IgD-negative memory B cell (primary cell): ENCODE data around the gene GJB2. TPM values are rescaled to one million over a fixed set of nuclear protein-coding genes. Genes with fewer than 3 reads are reported as not detected.

Experiments used
- H3K27ac Mint-ChIP-seq, 3 donors: one replicate each; pipeline ENCODE4 v1.8.0; 2020 to 2022; ENCODE audit warnings: mild to moderate bottlenecking in 3 of 3, mixed read lengths in 3 of 3, moderate library complexity in 1 of 3
- H3K27me3 Mint-ChIP-seq: one replicate; pipeline ENCODE4 v1.8.0; 2021; ENCODE audit warnings: mixed read lengths
- H3K36me3 Mint-ChIP-seq: one replicate; pipeline ENCODE4 v1.8.0; 2020; ENCODE audit warnings: mild to moderate bottlenecking, mixed read lengths
- H3K4me1 Mint-ChIP-seq, 3 donors: one replicate each; pipeline ENCODE4 v1.8.0; 2020 to 2022; ENCODE audit warnings: mixed read lengths in 3 of 3, mild to moderate bottlenecking in 1 of 3
- H3K4me3 Mint-ChIP-seq, 4 donors: one replicate each; pipeline ENCODE4 v1.8.0; 2020 to 2022; ENCODE audit warnings: mild to moderate bottlenecking in 4 of 4, mixed read lengths in 4 of 4, moderate library complexity in 3 of 4
- H3K9me3 Mint-ChIP-seq, 3 donors: one replicate each; pipeline ENCODE4 v1.8.0; 2020 to 2021; ENCODE audit warnings: mixed read lengths in 3 of 3, mild to moderate bottlenecking in 1 of 3
- polyA plus RNA-seq: library from polyadenylated mRNA; unstranded; fragments of 300-500 nt; fragmentation: Illumina TruSeq; gene quantifications from one replicate; pipeline ENCODE4 v1.2.3, GENCODE V29; 2021

The GJB2 gene
- not detected for polyA plus RNA-seq

DNA sequence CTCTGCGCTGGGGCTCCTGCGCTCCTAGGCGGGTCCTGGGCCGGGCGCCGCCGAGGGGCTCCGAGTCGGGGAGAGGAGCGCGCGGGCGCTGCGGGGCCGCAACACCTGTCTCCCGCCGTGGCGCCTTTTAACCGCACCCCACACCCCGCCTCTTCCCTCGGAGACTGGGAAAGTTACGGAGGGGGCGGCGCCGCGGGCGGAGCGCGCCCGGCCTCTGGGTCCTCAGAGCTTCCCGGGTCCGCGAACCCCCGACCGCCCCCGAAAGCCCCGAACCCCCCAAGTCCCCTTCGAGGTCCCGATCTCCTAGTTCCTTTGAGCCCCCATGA, at the start of gene GJB2:
Gene GJB2, minus strand, starts transcription at position 103 of the 326 bp plus-strand sequence. CDS start 3,357 bp downstream, outside the sequence.
- Mint-ChIP-seq H3K9me3 (no peaks in the 10 kb centered on the region), H3K36me3 (peaks cover 4% of the 10 kb centered on the region), H3K4me1 (peaks cover 8 to 19% (median 11%) of the 10 kb centered on the region in 3 donors), H3K4me3 (peak within 1 kb of the TSS; percentile 69 to 92 (median 83)), H3K27ac (peak within 1 kb of the TSS in 2 of 3 donors; percentile 17 to 74), H3K27me3 (peaks cover 47% of the 10 kb centered on the region)

DNA sequence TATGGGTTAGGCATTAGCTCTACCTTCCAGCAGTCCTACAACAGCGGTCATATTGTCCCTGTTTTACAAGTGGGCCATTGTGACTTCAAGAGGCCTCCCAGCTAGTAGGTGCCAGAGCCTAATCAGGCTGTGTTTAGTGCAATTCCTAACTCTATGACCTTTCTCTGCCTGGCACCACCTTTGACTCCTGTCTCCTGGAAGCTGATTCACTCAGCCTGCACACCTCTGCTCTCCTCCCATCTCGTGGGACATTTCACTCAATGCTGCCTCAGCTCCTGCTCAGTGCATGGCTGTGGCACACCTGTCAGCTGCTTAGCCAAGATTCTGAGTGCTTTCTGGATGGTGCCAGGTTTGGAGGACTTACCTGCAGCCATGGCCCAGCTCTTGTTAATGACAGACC, 48.9 kb upstream of the GJB2 start:
- H3K36me3 Mint-ChIP-seq: no peaks in the 10 kb centered on the region
- no peak overlapping the region for H3K27ac Mint-ChIP-seq
- no peak overlapping the region for H3K4me3 Mint-ChIP-seq
- H3K27me3 Mint-ChIP-seq: peaks cover 8% of the 10 kb centered on the region
- peaks cover 0 to 1% (median 0%) of the 10 kb centered on the region in 3 donors for H3K4me1 Mint-ChIP-seq
- peaks cover 0 to 7% (median 0%) of the 10 kb centered on the region in 3 donors for H3K9me3 Mint-ChIP-seq

DNA sequence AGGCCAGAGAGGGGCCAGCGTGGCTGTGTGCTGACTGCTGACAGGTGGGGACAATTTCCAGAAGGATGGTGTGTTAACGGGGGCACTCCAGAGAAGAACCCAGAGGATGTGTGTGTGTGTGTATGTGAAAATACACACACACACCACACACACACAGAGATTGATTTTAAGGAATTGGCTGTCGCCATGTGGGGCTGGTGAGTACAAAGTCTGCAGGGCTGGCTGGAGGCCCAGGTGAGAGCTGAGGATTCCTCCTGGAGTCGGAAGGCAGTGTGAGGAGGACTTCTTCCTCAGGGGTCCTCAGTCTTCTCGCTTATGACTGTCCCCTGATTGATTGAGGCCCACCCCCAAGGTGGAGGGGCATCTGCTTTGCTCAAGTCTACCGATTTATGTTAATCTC, 47.0 kb upstream of the GJB2 start:
- no peak overlapping the region for H3K4me3 Mint-ChIP-seq
- no peaks in the 10 kb centered on the region for H3K36me3 Mint-ChIP-seq
- peaks cover 0 to 7% (median 0%) of the 10 kb centered on the region in 3 donors for H3K9me3 Mint-ChIP-seq
- H3K4me1 Mint-ChIP-seq: peaks cover 0 to 1% (median 0%) of the 10 kb centered on the region in 3 donors
- peaks cover 15% of the 10 kb centered on the region for H3K27me3 Mint-ChIP-seq
- H3K27ac Mint-ChIP-seq: no peak overlapping the region

DNA sequence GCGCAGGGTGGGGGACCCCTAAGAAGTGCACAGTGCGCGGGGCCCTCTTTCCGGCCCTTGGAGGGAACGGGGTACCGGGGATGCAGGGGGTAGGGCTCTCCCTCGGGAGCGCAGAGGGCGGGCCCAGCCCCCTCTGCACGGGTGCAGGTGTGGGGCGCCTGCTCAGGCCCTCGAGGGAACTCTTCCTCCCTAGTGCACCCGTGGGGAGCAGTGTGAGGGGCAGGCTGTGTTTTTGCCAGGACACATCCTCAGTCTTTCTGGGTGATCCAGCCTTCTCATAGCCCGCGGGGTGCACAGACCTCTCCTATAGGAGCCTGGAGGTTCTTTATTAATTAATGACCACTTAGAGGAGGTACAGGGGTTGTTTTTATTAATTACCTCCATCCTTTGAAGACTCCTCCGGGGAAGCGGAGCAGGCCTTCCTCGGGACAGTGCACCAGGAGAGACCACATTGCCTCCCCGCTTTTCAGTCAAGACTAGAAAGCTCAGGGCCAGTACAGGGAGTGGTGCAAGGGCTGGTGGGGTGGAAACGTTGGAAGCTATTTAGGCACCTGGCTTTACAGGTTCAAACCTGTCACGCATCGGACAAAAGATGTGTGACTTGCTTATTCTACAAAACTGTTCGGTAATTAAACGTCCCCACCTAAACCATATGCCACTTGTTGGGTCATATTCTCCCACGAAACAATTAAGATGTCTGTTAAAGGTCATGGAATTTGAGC, 40.0 kb upstream of the GJB2 start:
- Mint-ChIP-seq H3K27me3 (peaks cover 41% of the 10 kb centered on the region), H3K27ac (no peak overlapping the region), H3K9me3 (no peaks in the 10 kb centered on the region), H3K4me3 (no peak overlapping the region), H3K36me3 (no peaks in the 10 kb centered on the region), H3K4me1 (peaks cover 3 to 13% (median 9%) of the 10 kb centered on the region in 3 donors)

DNA sequence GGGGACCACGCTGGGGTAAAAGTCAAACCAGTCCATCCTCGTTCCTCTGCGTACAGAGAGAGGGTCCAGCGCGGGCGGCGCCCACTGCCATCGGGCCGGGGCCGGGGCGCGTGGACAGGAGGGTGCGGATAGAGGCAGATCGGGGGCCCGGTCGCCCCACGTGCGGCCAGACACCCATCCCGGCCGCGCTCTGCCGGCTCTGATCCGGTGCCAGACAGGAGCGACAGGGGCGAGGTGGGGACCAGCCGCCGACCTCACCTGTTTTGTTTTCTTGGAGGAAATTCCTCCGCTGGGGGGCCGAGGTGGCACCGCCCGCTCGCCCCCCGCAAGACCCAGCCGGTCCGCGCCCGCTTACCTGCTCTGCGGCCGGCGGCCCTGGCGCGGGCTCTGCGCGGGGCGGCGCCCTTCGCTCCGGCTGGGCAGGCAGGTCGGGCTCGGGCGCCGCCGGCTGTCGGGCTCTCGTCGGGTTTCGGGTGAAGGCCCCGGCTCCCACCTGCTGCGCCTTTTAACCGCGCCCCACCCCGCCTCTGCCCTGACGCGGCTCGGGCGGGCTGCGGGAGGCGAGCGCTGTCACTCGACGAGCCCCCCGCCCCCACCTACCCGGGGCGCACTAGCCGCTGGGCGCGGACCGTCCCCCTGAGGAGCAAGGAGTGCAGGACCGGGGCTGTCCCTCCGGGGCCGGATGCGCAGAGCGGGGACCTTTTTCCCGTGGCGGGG, 39.3 kb upstream of the GJB2 start, which contains the start of gene GJB6:
Gene GJB6, minus strand, starts transcription at position 481 of the 717 bp plus-strand sequence. CDS start 8,839 bp downstream, outside the sequence.
- H3K27ac Mint-ChIP-seq: no peak within 1 kb of the TSS

DNA sequence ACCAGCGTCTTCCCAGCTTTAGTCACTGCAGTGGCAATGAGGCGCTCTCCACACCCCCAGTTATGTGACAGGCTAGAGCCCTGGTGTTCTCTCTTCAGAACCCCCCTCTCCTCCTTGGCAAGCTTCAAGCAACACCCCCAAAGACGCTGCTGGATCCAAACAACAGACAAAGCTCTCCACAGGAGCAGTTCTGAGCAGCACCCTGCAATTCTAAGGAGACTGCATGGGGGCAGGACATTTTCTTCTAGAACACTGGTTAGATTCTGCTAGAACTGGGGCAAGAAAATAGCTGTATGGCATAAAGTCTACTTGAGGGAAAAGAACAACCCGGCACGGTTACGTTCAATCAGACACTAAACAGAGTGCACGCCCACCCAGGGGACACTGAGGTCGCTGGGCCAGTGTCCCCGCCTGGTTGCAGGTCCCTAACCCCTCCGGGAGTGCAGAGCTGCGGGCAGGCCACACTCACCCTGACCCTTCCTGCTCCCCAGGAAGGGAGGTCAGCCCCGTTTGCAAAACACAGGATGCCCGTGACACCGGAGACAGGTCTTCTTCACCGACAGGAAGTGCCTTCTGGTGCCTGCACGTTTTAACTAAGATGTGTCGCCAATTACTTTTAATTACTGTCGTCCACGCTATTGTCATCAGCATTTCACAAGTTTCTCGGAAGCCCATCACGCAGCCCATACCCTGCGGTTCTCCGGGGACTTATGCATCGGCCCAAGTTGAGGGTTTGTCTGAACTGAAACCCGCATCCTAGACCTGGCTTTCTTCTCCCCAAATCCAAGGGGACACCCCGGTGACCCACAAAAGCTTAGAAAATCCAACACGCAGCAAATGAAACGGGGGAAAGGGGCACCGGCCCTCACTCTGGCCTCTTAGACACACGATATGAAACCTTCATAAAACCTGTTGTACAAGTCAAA, 38.4 kb upstream of the GJB2 start:
- H3K27me3 Mint-ChIP-seq: peaks cover 47% of the 10 kb centered on the region
- H3K36me3 Mint-ChIP-seq: no peaks in the 10 kb centered on the region
- H3K4me1 Mint-ChIP-seq: peaks cover 3 to 13% (median 9%) of the 10 kb centered on the region in 3 donors
- no peaks in the 10 kb centered on the region for H3K9me3 Mint-ChIP-seq
- H3K4me3 Mint-ChIP-seq: peak overlapping the region in 3 of 4 donors; percentile 55 to 87 (median 83)
- H3K27ac Mint-ChIP-seq: no peak overlapping the region

More for the DNA sequence above, 39.3 kb upstream of the GJB2 start, which contains the start of gene GJB6:
- Mint-ChIP-seq H3K4me1 (peaks cover 3 to 13% (median 9%) of the 10 kb centered on the region in 3 donors), H3K4me3 (peak within 1 kb of the TSS in 3 of 4 donors; percentile 55 to 87 (median 83)), H3K9me3 (no peaks in the 10 kb centered on the region), H3K27me3 (peaks cover 47% of the 10 kb centered on the region), H3K36me3 (no peaks in the 10 kb centered on the region)

DNA sequence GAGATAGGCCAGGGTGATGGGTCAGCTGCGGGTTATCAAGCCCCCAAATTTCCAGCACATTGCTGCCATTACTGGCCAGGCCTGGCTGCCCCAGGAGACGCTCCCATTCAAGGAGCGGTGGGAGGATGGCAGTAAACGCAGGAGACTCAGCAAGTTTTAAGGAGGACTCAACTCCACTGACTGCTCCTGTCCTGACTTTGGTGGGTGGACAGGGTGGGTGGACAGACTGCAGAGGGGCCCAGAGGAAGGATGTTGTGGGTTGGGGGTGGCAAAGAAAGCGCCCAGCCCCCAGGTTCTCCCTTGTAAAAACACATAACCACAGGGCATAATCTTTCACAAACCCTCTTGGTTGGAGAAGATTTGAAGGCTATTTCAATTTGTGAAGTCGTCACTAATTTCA, 35.0 kb upstream of the GJB2 start:
- peaks cover 31% of the 10 kb centered on the region for H3K27me3 Mint-ChIP-seq
- H3K36me3 Mint-ChIP-seq: no peaks in the 10 kb centered on the region
- H3K9me3 Mint-ChIP-seq: no peaks in the 10 kb centered on the region
- peaks cover 3 to 9% (median 4%) of the 10 kb centered on the region in 3 donors for H3K4me1 Mint-ChIP-seq
- H3K4me3 Mint-ChIP-seq: no peak overlapping the region
- H3K27ac Mint-ChIP-seq: no peak overlapping the region

DNA sequence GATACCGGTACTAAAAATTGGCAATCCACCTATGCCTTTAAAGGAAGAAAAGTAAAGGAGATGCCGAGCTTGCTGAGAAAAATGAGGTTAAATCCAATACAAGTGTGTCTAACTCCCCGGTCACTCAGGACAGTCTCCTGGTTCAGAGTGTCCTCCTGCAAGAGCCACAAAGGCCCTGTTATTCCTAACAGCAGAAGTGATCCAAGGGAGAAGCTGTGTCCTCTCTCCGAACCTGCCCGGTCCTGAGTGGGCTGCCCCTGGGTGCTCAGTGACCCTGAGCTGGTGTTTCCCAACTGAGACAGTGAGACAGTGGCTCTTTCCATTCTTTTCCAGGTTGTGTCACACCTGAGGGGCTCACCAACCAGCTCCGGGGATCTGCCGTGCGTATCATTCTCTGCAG, 34.5 kb upstream of the GJB2 start:
- Mint-ChIP-seq H3K4me3 (no peak overlapping the region), H3K4me1 (peaks cover 3 to 9% (median 4%) of the 10 kb centered on the region in 3 donors), H3K27ac (no peak overlapping the region), H3K9me3 (no peaks in the 10 kb centered on the region), H3K36me3 (no peaks in the 10 kb centered on the region), H3K27me3 (peaks cover 30% of the 10 kb centered on the region)

DNA sequence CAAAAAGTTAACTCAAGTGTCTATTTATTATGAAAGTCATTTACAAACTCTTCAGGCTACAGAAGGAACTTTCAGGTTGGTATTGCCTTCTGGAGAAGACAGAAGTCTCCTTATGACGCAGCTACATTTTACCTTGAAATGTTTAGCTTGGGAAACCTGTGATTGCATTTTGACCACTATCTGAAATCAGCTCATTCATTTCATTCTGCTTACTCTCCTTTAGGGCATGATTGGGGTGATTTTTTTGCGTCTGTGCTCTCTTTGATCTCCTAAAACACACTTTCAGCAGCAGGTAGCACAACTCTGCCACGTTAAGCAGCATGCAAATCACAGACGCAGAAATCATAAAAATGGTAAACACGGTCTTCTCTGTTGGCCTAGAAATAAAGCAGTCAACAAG, 29.8 kb upstream of the GJB2 start:
- Mint-ChIP-seq H3K4me3 (no peak overlapping the region), H3K27me3 (peaks cover 13% of the 10 kb centered on the region), H3K27ac (no peak overlapping the region), H3K4me1 (peaks cover 5 to 7% (median 6%) of the 10 kb centered on the region in 3 donors), H3K9me3 (no peaks in the 10 kb centered on the region), H3K36me3 (no peaks in the 10 kb centered on the region)

DNA sequence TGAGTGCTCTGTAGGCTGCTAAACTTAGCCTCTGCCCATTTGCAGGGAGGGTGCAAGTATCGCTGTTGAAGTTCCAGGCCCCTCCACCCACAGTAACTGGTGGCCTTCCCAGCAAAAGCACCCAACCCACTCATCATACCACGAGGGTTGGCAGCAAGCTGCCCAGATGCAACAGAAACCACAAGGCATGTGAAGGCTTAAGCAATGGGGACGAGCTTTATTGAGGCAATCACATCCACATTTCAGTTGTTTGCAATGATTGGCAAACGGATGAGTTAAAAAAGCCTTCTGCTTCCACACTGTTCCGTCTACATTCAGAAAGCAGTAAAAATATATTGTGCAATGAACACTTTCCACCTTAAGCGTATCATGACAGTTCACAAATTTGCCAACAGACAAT, 29.0 kb upstream of the GJB2 start:
- Mint-ChIP-seq H3K9me3 (no peaks in the 10 kb centered on the region), H3K4me1 (peaks cover 5 to 7% (median 6%) of the 10 kb centered on the region in 3 donors), H3K4me3 (no peak overlapping the region), H3K27me3 (peaks cover 8% of the 10 kb centered on the region), H3K36me3 (no peaks in the 10 kb centered on the region), H3K27ac (no peak overlapping the region)

DNA sequence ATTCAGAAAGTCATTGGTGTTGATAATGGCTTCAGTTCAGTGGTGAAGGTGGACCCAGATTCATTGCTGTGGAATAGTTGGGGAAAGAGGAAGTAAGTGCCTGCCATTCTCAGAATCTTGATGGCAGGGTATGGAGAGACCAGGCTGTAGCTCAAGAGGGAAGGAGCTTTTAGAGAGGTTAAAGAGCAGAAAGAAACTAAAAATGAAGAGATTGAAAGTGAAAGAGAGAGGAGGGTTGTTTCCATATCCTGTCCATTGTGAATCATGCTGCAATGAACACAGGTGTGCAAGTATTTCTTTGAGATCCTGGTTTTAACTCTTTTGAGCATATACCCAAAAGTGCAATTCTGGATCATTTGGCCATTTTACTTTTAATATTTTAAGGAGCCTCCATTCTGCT, 26.8 kb upstream of the GJB2 start:
- Mint-ChIP-seq H3K4me1 (peaks cover 5 to 7% (median 6%) of the 10 kb centered on the region in 3 donors), H3K27ac (peak overlapping the region in 1 of 3 donors; percentile 75), H3K27me3 (peaks cover 8% of the 10 kb centered on the region), H3K36me3 (no peaks in the 10 kb centered on the region), H3K4me3 (peak overlapping the region in 1 of 4 donors; percentile 0), H3K9me3 (no peaks in the 10 kb centered on the region)

DNA sequence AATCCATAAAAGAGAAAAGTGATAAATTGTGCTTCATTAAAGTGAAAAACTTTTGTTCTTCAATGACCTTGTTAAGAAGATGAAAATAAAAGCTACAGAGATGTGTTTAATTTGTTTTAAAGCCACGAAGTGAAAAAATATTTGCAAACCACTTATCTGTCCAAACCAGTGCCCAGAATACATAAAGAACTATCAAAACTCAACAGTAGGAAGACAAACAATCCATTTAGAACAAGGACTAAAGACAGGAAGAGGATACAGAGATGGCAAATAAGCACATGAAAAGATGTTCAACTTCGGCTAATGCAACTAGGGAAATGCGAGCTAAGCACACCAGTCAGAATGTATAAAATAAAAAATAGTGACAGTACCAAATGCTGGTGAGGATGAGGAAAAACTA, 24.4 kb upstream of the GJB2 start:
- Mint-ChIP-seq H3K27me3 (peaks cover 11% of the 10 kb centered on the region), H3K9me3 (peaks cover 0 to 6% (median 1%) of the 10 kb centered on the region in 3 donors), H3K36me3 (no peaks in the 10 kb centered on the region), H3K4me3 (no peak overlapping the region), H3K4me1 (peaks cover 5 to 7% (median 6%) of the 10 kb centered on the region in 3 donors), H3K27ac (no peak overlapping the region)

DNA sequence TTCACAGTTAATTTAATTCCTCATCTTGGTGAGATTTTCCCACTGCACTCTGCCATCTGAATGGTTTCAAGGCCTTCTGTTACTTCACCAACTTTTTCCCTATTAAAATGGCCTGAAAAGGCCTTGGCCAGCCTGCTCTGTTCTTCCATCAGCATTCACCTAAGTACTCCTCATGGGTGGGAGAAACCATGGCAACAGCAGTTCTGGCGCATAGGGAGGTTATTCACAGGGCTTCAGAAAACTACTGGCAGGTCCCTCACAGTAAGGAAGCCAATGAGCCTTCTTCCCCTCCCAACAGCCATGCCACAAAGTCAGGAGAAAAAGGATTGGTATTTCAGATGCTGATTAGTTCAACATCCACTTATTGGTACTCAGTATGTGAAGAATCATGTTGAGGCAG, 17.2 kb upstream of the GJB2 start:
- H3K27ac Mint-ChIP-seq: no peak overlapping the region
- peaks cover 0 to 6% (median 1%) of the 10 kb centered on the region in 3 donors for H3K9me3 Mint-ChIP-seq
- no peaks in the 10 kb centered on the region for H3K4me1 Mint-ChIP-seq
- no peak overlapping the region for H3K4me3 Mint-ChIP-seq
- peaks cover 11% of the 10 kb centered on the region for H3K27me3 Mint-ChIP-seq
- H3K36me3 Mint-ChIP-seq: no peaks in the 10 kb centered on the region

DNA sequence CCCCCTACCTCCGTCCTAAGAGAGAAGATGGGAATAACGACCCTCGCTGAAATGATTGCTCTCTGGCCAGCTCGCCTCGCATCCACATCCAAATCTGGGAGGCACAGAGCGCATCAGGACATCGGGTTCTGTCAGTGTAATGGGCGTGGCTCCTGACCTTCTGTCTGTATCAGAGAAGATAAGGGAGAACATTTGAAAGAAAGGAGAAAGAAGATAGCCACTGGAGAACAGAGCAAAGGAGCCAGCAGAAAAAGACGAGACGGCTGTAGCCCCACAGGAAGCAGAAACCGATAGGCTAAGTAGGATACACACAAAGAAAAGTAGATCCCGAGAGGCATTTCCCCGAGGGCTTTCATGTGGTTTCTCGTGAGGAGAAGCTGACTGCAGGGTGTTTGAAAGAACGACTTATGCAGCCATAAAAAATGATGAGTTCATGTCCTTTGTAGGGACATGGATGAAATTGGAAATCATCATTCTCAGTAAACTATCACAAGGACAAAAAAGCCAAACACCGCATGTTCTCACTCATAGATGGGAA, 14.0 kb upstream of the GJB2 start:
- Mint-ChIP-seq H3K36me3 (no peaks in the 10 kb centered on the region), H3K27me3 (peaks cover 5% of the 10 kb centered on the region), H3K4me3 (no peak overlapping the region), H3K4me1 (no peaks in the 10 kb centered on the region), H3K27ac (peak overlapping the region in 1 of 3 donors; percentile 65), H3K9me3 (peaks cover 0 to 1% (median 0%) of the 10 kb centered on the region in 3 donors)
